NCI-H2196 treated with DMSO at 0.1 percent for 48 hours (cell line): Measurements from ENCODE around the gene AP4B1.
A peak's percentile ranks its signal among the peaks of the same experiment; 100 is the strongest.

Experiments used
- DNase-seq: peaks from one replicate; lab custom pipeline; 2025; ENCODE audit not compliant: unreplicated experiment; lab: John Stamatoyannopoulos, UW

Gene AP4B1

DNA sequence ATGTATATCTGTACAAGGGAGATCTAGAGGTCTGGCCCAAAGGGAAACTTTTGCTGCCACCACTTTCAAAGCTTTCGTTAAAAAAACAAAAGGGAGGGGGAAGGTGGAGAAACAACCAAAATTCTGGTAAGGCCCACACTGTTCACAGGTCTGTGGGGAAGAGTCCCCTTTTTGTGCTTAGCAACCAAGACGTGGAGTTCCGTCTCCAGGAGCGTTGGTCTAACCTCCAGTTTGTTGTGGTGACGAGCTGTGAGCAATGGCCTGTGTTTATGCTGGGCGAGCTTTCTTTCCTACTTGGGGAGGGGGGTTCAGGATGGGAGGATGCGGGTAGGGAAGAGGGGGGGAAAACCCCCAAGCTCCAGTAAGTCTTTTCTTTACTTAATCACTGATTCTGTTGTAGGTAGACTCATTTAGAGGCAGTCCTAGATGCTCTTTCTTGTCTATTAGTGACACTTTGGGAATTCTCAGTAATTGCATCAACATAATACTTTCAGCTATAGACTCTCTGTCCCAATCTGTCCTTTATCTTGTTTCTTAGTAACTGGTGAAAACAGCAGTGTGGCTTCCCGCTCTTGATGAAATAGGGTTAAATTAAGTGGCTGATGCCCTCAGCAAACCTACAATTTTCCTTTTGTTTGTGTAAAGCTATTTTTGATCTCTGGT, 26.0 kb upstream of the AP4B1 start:
- no peak for DNase-seq

DNA sequence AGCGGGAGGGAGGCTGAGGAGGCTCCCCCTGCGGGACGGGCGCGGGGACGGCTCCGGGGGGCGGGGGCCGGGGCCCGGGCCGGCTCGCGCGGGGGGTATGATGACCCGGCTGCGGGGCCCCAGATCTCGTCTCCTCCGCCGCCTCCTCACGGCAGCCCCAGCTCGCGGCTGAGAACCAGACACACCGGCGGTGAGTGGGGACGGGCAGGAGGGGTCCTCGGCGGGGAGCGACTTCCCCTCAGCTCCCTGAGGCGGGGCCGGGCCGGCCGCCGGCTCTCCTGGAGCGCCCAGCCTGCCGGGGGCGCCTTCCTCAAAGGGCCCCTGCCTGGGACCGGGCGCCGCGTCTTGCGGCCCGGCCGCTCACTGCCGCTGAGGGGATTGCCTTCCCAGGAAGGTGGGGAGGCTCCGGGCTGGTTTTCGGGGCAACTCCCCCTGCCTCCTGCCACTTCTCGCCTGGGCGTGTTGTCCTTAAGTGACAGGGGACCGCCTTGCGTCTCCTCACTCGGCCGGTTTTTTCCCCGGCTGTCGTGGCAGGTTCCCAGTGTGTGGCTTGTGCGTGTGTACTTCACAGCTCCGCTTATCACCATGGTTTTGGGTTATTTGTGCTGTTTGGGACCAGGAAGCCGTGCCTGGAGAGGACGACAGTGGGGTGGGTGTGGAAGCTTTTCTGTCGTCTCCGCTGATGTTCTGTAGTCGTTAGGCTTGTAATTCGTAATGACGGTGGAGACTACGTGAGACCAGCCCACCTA, 25.3 kb upstream of the AP4B1 start:
- DNase-seq = no peak

DNA sequence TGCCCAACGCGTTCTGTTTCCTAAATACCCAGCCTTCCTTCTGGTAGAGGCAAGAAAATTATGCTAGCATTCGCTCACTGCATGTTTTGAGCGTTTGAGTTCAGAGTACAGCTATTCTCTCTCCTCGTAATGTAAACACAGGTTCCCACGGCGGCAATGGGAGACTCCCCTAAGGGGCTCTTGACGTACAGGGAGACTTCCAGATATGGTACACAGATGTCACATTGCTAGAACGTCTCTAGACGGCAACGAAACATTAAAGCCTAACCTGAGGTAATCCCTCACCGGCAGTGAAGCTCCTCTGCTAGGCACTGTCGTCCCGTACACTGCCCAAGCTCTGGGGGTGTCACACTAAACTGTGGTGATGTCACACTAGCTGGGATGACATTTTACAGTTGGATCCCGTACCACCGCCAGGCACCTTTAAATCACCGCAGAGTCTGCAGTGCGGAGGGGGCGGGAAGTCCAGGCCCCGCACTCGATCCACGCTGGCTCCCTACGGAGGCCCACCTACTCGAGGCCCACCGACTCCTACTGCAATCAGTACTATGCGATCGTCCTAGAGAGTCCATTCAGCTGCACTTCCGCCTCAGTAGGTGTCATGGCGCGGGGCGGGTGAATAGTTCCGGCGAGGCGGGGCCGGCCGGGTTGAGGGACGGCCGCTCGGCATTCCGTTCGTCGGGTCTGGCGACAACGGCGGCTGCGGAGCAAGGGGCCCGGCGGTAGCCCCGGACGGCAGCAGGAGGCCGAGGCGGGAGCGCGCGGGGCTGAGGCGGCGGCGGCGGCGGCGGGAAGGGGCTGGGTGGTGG, 24.5 kb upstream of the AP4B1 start, which contains the start of gene HIPK1:
HIPK1 (plus strand) TSS at position 384 of the 809 bp plus-strand sequence.
- peak; percentile 80 for DNase-seq

DNA sequence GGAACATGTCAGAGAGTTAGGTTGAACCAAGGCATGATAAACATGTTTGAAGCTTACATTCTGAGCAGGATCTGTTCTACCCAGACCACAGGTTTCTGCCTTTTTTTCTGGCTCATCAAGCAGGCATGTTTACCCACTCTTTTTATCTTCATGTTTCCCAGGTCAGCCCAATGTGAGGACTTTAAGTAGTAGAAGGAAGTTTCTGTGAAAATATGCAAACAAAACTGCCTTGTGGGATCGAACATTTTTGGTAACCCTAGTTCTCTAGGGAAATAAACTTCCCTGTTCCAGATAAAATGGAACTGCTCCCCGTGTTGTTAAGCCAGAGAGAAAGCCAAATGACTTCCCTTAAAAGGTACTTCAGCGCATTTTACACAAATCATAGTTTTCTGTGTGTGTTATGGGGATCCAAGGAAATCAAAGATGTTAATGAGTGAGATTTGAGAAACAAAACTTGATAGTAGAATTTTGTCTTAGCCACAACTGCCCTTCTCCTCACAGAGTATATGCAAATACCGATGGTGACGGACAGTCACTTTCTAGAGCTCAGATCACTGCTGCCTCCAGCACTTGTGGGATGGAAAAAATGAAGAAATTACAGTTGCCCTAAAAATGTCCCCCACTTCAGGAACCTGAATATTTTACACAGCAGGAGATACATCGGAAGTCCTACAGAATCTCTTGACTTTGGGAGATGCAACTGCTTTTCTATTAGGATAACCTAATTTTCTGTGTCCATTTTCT, 23.8 kb upstream of the AP4B1 start:
- no peak for DNase-seq

DNA sequence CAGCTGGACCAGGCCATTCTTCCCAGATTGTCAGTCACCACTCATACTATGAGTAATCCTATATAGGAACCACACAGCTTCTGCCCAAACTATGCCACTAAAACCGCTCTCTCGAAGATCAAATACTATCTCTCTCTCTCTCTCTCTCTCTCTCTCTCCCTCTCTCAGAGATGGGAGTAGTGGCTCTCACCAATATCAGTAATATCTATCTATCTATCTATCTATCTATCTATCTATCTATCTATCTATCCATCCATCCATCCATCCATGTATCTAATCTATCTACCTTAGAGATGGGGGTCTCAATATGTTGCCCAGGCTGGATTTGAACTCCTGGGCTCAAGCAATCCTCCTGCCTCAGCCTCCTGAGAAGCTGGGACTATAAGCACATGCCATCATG, 19.9 kb upstream of the AP4B1 start:
- no peak for DNase-seq

DNA sequence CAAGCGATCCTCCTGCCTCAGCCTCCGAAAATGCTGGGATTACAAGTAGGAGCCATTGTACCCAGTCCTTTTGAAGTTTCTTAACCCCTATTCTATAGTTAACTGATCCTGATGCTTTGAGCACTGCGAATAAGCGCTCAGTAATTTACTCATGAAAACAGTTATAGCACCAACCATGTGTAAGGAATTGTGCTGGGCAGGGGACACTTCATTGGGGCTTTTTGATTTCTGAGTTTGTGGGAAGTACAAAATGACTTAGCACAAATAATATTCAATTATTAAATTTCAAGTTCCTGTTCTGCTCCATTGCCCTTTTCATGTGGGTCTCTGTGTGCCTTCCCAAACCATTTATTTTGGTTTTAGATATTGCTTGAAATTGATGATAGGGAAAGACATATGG, 18.4 kb upstream of the AP4B1 start:
- DNase-seq = no peak

DNA sequence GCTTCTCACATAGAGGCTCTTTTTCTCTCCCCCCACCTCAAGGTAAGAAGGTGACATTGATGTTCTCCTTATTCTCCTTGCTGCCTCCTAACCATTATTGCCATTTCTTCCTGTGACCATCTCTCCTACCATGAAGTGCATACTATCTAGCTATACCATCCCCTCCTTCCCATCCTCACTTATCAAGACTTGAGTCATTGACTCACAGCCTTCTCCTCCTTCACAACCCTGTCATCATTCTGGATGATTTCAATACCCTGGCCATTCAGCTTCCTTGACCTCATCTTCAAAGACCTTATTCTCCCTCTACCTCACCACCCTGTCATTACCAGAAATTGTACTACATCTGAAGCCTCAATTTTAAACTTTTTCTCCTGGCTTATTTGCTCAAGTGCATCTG, 13.6 kb upstream of the AP4B1 start:
- DNase-seq = no peak

DNA sequence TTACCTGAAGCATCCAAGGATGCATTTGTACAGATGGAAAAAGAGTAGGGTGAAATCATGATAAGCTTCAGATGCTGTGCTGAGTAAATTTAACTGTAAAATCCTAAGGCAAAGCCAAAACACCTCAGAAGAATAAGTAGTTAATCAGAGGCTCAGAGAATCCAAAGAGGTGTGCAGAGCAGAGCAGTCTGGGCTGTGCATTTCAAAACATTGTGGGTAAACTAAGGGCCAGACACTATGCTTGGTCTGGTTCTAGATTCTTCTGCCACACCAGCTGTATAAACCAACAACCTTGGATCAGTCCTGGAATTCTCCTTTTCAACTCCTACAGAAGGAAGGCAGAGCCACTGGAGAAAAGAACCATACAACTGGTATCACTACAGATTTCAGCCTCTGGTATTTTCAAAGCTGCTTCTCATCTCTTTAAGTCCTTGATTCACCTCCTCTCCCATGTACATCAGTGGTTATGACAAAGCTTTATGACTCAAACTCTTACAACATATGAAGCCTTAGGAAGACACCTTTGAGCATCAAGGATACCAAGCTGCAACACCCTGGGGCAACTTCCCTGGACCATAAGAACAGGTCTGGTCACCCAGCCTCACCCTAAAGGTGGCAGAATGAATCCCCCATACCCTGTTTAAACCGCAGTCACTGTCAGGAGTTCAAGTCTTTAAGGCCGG, 12.9 kb upstream of the AP4B1 start:
- no peak for DNase-seq

DNA sequence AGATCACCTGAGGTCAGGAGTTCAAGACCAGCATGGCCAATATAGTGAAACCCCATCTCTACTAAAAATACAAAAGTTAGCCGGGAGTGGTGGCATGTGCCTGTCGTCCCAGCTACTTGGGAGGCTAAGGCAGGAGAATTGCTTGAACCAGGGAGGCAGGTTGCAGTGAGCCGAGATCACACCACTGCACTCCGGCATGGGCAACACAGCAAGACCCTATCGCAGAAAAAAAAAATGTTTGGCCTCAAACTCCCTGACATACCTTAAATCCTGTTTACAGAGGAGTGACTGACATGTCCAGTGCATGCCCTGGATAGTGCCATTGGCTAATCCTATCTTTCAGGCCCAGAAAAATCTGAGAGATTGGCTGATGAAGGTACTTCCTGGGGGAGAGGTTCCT, 12.4 kb upstream of the AP4B1 start:
- DNase-seq = no peak

DNA sequence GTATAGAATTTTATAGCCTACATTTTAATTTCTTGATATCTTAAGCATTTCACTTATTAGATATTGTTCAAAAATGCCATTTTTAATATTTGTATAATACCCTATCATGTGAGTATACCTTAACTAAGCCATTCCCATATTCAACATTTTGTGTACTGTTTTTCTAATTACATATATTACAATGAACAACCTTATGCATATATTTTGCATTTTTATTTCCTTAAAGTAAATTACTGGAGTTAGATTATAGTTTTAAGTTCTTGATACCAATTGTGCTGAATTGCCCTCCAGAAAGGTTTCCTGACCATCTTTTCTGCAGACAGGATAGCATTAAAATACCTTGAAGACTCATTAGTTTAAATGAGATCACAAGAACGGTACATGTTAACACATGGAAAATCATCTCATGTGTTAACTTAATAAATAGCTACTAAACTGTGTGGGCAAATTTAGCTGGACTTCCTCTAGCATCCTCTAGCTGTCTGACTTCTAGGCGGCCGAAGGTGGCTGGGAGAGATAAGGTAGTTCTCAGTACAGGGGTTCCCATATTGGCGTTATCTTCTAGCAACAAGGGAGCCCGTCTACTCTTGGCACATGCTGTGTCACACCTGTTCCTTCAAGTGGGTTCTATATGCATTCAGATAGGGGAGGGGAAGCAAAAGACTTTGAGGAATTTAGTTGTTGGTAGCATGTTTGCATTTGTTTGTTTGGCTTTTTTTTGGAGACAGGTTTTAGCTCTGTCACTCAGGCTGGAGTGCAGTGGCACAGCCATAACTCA, 9.5 kb upstream of the AP4B1 start:
- DNase-seq = no peak

DNA sequence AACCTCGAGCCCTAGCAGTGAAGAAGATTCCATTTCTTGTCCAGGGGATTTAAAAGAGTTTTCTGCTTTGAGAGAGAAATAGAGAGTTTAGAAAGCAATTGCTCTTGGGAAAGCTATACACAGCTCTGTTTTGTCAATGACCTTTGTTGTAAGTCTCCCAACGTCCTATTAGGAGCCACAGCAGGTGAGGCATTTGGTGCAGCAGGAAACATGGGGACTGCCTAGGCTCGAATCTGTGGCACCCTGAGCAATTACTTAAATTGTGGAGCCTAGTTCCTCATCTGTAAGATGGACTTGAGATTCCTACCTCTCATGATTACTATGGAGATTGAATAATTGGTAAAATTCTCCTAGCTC, 8.7 kb upstream of the AP4B1 start:
- no peak for DNase-seq

DNA sequence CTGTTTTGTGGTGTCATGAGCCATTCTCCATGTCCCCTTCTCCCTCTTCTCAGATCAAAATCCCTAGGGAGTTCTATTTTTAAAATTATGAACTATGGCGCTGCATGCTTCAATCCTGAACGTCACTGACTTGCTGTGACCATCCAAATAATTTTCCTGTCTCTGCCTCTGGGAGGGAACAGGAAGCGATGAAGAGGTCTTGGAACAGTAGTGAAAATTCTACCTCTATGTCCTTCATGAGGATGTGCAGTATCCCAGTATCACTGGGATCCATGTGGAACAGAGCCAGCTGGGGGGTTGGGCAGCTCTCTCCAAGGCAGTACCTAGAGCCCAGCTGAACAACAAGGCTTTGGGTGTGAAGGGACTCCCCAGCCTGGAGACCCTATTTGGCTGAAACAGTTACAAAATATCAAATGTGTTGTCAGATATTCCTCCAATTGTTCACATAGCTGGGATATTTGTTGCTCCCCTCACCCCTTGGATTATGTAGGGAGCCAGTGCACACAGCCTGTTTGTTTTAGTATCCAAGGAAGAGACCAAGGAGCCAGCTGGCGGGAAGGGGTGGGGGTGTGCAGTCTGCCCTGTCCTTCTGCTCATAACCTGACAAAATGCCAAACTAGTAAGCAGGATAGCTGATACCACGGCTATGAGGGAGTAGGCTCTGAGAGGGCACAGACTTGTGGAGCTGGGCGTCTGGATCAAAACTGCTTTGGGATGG, 8.2 kb upstream of the AP4B1 start:
- DNase-seq = peak; percentile 70

DNA sequence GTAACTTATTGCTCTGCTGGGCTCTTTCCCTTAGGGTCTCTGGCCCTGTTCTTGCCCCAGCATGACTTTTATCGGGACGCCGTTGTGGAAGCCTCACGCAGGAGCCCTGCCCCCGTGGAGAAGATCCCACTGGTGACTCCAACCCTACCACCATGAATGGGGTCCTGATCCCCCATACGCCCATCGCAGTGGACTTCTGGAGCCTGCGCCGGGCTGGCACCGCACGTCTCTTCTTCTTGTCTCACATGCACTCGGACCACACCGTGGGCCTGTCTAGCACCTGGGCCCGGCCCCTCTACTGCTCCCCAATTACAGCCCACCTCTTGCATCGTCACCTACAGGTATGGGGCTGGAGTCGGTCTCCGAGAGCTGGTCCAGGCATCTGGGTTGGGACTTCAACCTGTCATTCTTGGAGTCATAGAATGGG, 849 bp upstream of the AP4B1 start:
- DNase-seq = no peak

DNA sequence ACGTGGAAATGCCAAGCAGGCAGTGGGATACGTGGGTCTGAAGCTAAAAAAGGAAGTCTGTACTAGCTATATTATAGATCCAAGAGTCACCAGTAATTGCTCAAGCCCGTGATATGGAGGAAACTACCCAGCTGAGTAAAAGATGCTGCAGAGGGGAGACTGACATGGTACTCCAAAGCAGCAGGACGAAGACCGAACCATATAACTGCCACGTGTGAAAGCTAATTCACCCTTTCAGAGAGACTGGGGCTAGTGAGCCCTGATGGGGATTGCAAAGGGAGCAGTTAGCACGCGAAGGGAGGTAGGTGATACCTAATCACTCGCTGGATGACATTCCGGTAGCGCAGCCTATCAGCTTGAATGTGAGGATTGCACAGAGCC, 316 bp downstream of the AP4B1 start:
- peak; percentile 66 for DNase-seq

DNA sequence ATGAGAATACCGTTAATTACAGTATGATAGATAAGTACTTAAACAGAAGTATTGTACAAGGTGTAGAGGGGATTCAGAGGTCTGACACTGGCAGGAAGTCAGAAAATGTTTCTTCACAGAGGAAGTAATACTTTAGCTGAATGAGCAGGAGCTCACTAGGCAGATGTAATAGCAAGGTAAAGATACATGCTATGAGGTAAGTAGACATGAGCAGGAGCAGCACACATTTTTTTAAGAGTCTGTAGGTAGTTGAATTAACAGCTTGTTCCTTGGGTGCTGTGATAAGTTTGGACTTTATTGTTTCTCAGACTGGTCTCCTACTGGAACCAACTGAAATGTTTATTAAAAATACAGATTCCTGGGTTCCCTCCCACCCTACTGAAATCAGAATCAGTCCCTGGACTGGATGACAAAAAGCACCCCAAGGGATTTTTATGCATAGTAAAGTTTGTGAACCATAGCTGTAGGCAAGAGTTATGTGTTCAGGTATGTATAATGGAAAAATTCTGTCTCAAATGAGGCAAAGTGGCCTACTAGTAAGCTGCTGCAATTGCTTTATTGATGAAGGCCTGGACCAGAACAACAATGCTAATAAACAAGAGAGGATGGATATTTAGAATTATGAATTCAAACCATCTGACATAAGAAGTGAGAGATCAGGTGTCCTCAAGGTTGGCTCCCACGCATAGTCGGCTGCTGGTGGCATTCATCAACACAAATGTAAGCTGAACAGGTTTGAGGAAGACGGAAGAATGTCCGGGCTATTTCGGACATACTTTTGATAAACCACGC, 902 bp downstream of the AP4B1 start:
- no peak for DNase-seq

DNA sequence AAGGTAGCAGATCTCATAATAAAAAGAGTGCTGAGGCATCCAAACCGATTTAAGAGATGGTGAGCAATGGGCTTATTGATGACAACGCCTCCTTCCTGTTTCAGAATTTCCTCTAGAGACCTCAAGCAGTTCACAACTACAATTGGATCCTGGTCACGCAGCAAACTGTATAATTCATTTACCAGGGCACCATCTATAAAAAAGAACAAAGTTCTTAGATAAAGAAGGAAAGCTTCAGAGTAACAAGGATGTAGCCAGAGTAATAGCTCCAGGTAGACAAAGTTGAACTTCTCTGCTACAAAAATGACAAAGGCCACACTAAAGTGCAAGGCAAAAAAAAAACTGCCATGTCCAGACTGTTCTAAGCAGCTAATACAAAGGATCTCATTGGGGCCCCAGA, 3.4 kb downstream of the AP4B1 start:
- no peak for DNase-seq

DNA sequence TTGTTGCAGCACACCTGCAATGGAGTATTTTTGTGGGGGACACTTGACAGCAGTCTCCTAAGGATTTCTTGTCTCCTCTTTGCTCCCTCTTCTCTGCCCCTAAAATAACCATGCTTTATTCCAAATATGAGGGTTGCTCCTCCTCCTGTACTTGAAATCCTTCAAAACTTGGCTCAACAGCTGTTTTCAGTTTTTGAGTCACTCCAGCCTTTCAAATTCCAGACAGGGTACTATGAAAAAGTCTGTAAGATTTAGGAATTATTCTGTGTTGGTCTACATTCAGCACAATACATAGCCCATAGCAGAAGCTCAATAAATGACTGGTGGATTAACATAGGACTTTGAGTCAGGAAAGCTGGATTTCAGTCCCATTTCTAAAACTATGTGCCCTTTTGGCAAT, 5.5 kb downstream of the AP4B1 start:
- DNase-seq = no peak

DNA sequence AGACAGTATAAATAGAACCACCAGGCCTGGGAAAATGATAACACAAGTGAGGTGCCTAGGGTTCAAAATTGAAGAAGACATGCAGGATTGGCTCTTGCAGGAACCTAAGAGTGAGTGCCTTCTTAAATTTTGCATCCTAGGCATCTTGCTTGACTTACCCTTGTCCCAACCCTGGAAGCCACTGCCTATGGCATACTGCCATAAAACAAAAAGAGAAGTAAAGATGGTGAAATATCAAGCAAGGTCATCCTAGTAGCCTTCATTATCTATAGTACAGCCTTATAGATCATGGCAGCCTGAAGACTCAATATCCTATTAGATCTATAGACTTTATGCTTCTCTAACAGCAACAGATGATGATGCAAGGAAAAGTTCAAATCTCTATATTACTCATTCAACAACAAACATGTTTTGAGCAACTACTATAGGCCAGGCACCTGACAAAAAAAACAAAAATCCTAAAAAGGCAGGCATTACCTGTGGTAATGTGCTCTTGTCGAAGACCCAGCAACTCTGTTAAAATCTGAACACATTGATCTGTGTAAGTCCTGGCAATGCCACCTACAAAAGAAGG, 6.3 kb downstream of the AP4B1 start:
- no peak for DNase-seq
